Measurements from ENCODE around the gene ZNF48. TPM values are rescaled to one million over a fixed set of nuclear protein-coding genes. Genes with fewer than 3 reads are reported as not detected.

Gene ZNF48
- total RNA-seq, 1 donor from 2014 or later = 6.2 TPM

DNA sequence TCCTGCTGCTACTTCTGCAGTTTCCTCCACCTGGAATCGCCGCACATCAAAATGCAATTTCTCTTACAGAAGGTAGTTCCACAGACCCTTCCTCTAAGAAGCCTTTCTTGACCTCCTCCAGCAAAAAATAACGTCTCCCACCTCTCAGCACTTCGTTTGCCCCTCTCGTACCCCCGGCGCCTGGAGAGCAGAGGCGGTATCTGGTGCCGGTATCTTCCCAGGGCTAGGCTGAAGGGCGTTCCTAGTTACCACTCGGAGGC is 34.1 kb downstream of the ZNF48 start:
- intact Hi-C loops (cut with DNase I) = no loop called here
- ATAC-seq = no peak
- H3K9me3 ChIP-seq = no peaks in the 10 kb centered on the region
- no peaks in the 10 kb centered on the region for H3K27me3 ChIP-seq (ENCODE audit: low read depth)
- DNase-seq = no peak
- TF ChIP-seq, protein P1, sequence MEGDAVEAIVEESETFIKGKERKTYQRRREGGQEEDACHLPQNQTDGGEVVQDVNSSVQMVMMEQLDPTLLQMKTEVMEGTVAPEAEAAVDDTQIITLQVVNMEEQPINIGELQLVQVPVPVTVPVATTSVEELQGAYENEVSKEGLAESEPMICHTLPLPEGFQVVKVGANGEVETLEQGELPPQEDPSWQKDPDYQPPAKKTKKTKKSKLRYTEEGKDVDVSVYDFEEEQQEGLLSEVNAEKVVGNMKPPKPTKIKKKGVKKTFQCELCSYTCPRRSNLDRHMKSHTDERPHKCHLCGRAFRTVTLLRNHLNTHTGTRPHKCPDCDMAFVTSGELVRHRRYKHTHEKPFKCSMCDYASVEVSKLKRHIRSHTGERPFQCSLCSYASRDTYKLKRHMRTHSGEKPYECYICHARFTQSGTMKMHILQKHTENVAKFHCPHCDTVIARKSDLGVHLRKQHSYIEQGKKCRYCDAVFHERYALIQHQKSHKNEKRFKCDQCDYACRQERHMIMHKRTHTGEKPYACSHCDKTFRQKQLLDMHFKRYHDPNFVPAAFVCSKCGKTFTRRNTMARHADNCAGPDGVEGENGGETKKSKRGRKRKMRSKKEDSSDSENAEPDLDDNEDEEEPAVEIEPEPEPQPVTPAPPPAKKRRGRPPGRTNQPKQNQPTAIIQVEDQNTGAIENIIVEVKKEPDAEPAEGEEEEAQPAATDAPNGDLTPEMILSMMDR (IDR thresholded peaks at IDR 0.05) = no peak
- peaks cover 10% of the 10 kb centered on the region for H3K36me3 ChIP-seq
- H3K27ac ChIP-seq = peak overlapping the region; percentile 73
- H3K4me3 ChIP-seq = peak overlapping the region; percentile 91
- peaks cover 18% of the 10 kb centered on the region for H3K4me1 ChIP-seq

DNA sequence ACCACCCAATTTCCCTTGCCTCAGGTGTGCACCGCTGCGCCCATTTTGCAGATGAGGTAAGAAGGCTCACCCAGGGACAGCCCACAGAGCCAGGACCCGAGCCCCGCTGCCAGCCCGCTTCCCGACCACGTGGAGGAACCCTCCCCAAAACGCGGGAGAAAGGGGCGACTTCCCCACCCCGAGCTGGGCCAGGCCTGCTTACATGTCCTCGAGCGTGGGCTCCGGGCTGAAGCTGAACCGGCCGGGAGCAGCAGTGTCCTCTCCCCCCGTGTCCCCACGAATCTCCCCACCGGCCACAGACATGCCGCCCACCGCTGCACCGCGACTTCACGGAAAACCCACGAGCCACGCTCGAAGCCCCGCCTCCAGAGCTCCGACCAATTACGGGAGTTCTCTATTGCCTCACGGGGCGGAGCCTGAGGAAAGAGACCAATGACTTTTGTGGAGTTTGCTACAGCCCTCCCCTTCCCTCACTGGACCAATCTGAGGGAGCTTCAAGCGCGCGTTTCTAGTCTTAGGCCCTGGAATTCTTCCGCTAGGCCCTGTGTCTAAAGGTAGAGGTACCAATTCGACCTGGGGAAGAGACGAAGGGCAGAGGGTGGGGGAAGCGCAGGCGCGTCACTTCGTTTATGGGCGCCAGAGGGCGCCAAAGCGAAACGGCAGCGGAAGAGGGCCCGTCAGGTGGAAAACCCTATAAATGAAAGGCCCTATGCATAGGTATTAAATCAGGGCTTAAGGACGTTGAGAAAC is 34.6 kb downstream of the ZNF48 start, which contains the start of gene DCTPP1:
TSS of gene DCTPP1 (minus strand) at position 353 of the 750 bp plus-strand sequence. CDS start at position 303, 50 bp downstream.
- Histone ChIP-seq H3K4me1 (peaks cover 18% of the 10 kb centered on the region), H3K36me3 (peaks cover 5% of the 10 kb centered on the region), H3K27me3 (ENCODE audit: low read depth) (no peaks in the 10 kb centered on the region), H3K9me3 (no peaks in the 10 kb centered on the region), H3K27ac (peak within 1 kb of the TSS; percentile 73), H3K4me3 (peak within 1 kb of the TSS; percentile 91)
- intact Hi-C loops (cut with DNase I) = no loop called here
- peak; percentile 99 for ATAC-seq
- DNase-seq = peak; percentile 96
- TF ChIP-seq, protein P1 (IDR thresholded peaks at IDR 0.05) = peak; percentile 76

DNA sequence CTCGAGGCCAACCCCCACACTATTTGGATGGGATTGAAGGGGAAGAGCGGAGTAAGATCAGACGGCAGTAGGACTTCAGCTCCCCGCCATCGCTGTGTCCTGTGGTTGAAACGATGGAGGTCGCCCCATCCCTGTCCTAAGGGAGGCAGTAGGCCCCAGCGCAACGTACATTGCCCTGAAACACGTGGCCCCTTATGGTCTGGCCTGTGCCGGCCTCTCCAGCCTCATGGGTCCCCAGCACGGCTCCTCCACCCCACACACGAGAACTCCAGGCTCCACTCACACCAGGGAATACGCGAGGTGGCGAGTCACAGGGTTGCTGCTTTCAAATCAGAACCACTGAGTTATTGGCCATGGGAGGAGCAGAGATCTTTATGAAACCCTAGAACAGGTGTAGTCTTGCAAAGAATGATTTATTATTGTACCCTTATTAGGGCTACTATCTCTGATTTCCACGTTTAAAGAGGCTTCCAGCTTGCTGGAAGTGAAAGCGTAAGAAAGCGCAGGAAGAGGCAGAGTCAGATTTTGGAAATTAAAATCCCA is 35.3 kb downstream of the ZNF48 start:
- Histone ChIP-seq H3K9me3 (no peaks in the 10 kb centered on the region), H3K27ac (peak overlapping the region; percentile 73), H3K4me3 (peak overlapping the region; percentile 91), H3K36me3 (peaks cover 4% of the 10 kb centered on the region), H3K27me3 (ENCODE audit: low read depth) (no peaks in the 10 kb centered on the region), H3K4me1 (peaks cover 18% of the 10 kb centered on the region)
- intact Hi-C loops (cut with DNase I) = no loop called here
- DNase-seq (peak; percentile 51), ATAC-seq (peak; percentile 18 to 46)
- TF ChIP-seq, protein P1 (IDR thresholded peaks at IDR 0.05) = no peak

DNA sequence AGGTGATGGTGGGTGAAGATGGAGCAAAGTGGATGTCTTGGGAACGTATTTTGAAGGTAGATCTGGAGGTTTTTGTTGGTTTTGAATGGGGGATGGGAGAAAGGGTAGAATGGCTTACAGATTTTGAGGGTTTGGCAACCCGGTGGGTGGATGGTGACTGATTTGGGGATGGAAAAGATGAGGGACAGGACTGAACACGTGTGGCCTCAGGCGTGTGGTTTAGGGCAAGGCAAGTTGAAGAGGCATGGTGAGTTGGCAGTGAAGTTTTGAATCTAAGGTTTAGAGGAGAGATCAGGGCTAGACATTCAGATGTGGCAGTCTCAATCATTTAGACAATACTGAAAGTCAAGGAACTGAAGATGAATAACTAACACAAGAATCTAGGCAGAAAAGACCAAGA is 39.6 kb downstream of the ZNF48 start:
- Histone ChIP-seq H3K4me1 (peaks cover 6% of the 10 kb centered on the region), H3K9me3 (no peaks in the 10 kb centered on the region), H3K27me3 (ENCODE audit: low read depth) (no peaks in the 10 kb centered on the region), H3K4me3 (no peak overlapping the region), H3K27ac (no peak overlapping the region), H3K36me3 (no peaks in the 10 kb centered on the region)
- TF ChIP-seq, protein P1 (IDR thresholded peaks at IDR 0.05) = no peak
- DNase-seq (no peak), ATAC-seq (no peak)
- intact Hi-C loops (cut with DNase I) = no loop called here

DNA sequence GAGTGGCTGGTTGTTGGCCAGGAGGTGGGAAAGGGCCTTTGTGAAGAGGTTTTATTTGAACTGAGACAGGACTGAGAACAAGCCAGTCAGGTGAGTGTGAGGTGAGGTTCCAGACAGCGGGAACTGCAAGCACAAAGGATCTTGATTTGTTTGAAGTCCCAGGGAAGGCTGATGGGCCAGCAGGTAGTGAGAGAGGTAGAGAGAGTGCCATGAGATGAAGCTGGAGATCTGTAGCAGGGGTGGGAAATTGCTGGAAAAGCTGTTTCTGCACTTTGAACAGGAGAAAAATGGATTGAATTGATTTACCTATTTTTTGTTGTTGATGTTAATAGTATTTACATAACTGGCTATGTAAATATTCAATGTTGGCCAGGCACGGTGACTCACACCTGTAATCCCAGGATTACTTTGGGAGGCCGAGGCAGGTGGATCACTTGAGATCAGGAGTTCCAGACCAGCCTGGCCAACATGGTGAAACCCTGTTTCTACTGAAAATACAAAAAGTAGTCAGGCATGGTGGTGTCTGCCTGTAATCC is 42.4 kb downstream of the ZNF48 start:
- TF ChIP-seq, protein P1 (IDR thresholded peaks at IDR 0.05) = no peak
- Histone ChIP-seq H3K27ac (no peak overlapping the region), H3K9me3 (no peaks in the 10 kb centered on the region), H3K36me3 (no peaks in the 10 kb centered on the region), H3K4me3 (no peak overlapping the region), H3K4me1 (no peaks in the 10 kb centered on the region), H3K27me3 (ENCODE audit: low read depth) (no peaks in the 10 kb centered on the region)
- intact Hi-C loops (cut with DNase I) = no loop called here
- peak; percentile 71 to 84 for ATAC-seq
- no peak for DNase-seq
